Renal cortical epithelial cell (primary cell): ENCODE results near the gene NTF3. TPM values are rescaled to one million over a fixed set of nuclear protein-coding genes. Genes with fewer than 3 reads are reported as not detected.

Experiments used
- DNase-seq: peaks from one replicate; pipeline ENCODE4 v3.0.0-alpha.2; 2011; ENCODE audit warnings: low read depth
- total RNA-seq: library from RNA; depleted of rRNA; stranded (reverse); fragments of >200 nt; gene quantifications from 2 replicates; pipeline ENCODE4 v1.2.3, GENCODE V29; 2014

Gene NTF3
- total RNA-seq, 1 donor from 2014 or later, result 3.6 TPM

DNA sequence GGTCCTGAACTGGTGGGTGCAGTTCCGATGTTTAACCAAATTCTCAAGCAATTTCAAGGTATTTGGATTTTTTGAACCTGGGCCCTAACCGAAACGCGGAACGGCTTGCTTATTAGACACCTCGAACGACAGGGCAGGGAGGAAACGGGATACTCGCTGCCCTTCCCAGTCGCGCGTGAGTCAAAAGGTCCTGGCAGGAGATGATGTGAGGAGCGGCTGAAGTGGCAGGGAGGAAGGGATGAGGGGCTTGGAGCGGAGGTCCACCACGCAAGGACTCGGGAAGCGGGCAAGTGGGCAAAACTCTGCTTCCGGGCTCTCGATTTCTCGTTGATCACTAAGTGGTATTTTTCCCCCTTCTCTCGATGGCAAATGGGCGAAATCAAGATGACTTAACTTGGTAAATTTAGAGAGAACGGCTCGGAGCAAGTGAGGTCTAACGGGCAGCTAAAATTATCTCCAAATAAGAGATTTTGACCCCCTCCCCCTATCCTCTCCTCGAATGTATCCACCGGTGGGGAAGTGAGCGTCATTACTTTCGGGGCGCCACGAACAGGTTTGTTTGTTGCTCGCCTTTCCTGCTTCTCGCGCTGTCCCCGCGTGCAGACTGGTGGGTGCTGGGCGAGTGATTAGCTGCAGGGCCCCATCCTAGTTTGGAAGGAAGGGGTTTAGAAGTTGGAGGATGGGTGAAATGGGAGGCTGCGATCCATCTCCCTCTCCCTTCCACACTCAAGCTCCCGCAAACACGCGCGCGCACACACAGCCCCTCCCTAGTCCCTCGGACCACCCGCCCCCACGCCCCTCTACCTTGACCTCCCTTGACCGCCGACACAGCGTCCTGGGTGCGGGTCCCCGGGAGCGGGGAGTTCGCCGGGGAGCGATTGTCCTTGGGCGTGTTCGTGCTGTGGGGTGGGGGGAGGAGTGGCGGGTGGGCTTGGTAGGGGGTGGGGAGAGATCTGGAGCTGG, 986 bp upstream of the NTF3 start:
- DNase-seq, result no peak

DNA sequence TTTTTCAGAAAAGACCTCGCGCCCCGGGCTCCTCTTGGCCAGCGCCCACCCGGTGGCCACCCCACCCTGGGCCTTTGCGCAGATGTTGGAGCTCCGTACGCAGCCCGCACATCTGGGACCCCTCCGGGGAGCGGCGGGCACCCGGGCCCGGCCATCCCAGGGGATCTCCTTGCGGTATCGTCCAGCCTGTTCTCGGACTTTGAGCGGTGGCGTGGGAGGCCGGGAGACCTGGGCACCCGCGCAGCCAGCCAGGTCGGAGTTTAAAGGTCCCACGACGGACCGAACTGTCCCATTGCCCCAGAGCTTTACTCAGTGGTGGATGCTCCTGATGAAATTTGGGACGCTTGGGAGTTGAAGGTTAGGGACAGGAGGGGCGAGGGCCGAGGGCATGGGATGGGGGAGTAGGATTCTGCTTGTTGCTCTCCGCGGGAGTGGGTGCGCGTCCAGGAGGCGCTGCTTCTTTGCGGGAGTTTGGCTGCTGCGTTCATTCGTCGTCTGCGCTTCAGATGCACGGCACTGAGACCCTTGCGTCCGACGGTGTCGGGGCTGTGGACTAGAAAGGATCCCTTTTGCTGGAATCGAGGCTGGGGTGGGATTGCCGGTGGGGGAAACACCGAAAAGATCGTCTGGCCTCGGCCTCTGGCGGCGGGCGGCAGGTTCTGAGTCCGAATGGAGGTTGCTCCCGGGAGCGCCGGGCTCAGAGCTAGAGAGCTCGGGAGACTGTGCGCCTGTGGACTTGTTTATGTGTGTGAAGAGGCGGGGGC, 1.4 kb downstream of the NTF3 start:
- no peak for DNase-seq

DNA sequence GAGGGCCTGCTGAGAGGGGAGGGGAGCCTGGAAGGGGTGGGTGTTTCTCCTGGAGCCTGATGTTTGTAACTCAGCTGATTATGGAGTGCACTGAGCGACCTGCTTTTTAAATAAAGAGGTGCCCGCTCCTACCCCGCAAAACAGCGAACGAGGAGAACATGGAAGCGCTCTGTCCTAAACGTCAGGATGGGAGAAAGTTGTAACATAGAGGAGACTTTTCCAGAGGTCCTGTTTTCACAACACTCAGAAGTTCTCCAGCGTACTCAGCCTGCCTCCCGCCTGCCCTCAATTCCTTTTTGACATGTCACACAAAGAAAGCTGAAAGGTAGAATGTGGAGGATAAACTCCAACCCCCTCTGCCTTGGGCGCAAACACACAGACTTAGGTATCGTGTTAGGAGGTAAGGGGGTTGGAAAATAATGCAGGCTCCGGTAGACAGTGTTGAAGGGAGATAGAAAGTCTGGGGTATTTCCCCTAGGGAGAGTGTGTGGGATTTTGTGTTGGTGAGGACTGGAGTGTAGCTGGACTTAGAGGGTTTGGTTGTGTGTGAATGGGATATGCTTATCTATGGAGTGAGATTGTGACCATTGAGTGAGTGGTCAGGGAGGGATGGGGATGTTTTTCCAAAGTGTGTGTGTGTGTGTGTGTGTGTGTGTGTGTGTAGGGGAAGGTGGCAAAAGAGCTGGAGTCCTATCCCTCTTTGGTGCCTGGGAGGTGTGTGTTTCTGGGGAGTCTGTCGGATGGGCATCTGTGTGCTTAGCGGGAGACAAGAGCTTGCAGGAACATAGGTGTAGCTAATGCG, 2.1 kb downstream of the NTF3 start:
- no peak for DNase-seq

DNA sequence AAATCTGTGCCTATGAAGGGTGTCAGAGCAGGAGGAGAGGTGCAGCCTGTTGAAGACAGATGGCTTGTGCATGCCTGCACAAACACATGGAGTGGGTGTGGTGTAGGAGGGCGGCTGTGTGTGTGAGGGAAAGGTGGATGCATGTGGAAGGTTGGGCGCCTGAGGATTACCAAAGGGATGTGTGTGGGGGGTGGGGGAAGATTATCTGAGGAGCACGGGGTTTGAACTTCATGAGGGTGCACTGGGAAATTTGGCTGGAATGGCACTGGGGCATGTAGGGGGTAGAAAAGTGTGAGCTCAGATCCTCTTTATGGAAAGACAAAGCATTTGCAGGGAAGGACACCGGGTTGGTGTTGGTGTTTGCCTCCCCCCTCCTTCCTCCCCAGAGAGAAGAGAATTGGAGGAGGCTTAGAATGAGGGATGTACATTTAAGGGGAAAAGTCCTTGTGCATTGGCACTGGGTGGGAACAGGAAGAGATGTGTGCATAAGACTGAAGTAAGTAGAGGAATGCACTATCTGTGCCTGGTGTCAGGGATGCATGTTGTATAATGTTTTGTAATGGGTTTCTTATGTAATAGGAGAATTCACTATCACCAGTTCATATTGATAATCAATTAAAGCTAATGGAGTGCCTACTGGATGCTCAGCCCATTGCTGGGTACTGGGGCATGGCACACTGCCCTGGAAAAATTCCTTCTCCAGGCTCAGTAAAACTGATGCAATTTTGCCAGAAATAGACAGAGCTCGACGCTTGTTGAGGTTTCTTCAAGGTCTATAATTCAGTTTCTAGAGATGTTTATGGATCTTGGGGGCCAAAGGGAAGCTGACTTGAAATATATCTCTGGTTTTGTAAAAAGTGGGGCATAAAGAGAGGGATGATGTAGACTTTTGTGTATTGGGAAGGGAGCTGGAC, 3.0 kb downstream of the NTF3 start:
- DNase-seq, result no peak

DNA sequence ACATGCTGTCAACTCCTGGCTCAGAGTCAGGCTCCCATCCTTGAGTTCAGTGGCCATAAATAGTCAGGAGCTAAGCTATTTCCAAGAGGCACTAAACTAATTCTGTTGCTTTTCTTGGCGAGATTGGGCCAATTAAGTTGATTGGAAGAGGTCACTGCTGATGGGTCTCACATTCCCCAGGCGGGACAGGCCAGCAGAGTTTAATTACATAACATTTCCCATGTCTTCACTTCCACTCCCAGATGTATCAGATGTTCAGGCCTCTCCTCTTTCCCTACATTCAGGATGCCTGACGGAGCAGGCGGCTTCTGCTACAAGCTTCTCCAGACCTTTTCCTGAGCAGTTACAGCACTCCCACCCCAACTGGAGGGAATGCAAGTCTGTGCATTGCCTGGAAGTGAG, 5.3 kb downstream of the NTF3 start:
- no peak for DNase-seq

DNA sequence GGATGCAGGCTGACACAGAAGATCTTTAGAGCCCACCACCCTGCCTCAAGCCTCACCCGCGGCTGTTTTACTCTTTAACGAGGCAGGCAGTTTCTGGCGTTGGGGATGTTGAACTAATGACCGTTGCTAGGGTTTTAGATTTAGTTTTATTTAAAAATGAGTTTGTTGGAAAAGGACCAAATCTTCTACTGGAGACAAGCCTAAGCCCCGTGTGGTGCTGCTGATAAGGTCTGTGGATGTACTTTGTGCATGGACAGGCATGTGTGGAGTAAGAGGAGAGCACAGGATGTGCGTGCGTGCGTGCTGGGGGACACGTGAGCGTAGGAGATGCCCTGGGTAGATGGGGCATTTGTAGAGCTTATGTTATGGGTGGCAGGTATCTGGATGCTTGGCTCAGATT, 5.7 kb downstream of the NTF3 start:
- DNase-seq, result no peak

DNA sequence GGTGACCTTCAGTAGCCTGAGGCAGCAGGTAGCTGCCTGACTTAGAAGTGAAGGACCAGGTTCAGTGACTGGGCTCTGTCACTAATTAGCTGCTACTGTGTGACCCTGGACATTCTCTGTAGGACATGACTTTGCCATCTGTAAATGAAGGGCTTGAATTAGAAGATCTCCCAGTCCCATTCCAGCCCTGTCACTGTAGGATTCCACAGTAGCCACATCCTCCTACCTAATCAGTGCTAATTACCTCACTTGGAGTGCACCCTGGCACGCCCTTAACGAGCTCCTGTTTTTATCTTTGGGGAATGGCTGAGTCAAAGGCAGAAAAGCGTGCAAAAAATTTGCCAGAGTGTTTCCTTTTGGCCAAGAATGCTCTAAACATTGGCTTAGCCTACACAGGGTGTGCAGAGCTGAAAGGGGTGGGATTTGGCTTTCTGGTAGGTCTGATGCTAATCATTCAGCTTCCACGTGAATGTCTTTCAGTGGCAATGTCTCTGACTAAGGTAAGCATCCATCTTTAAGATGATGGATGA, 6.8 kb downstream of the NTF3 start:
- DNase-seq, result peak; percentile 22

DNA sequence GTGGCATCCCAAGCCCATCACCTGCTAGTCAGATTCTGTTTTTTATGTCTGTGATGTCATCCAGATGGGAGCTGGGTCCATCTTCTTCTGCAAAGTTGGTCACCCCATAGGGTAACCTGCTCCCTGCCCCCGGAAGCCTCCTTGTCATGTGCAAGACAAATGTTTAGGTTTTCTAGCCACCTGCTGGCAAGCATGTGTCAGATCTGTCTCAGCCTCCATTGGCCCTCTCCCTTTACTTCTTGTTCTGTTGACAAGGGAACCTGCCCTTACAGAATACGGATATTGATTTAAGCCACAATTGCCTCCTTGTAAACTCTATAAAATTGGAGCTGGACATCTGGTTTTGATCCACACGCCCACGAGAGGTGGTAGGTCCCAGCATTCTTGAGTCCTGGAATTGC, 7.5 kb downstream of the NTF3 start:
- no peak for DNase-seq

DNA sequence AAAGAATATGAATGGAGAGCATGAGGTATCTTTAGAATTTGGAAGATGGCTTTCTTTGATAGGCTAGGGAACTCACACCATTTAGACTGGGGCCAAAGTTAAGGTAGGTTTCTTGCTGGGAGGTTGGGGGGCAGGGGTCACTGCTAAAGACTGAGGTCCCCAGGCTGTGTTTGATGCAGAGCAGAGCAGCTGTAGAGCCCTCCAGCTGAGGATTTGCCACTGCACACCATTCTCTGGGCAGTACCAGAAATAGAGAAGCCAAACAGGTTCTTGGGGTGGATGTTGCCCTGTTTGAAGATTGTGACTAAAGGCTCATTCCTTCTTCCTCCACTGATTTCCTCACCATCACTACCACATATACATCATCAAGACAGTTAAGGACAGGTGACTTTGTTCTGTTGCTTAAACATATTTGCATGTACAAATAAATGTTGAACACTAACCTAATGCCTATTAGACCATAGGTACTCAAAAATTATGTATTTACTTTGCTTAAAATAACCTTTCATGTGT, 7.9 kb downstream of the NTF3 start:
- peak; percentile 8 for DNase-seq

DNA sequence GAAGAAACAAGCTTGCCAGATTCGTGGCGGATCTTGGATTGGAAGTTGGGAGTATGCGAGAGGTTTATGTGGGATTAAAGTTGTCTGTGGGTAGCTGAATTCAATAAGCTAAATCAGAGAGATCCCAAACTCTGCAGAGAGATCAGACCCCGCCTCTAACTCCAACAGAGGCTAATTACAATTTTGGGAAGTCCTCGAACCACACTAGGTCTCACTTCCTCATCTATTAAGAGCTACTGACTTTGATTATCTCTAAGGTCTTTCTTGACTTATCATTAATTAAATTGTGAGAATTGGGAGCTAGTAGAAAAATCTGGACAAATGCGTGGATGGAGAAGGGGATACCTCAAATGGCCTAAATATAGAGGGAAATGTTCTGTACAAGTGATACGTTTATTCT, 9.1 kb downstream of the NTF3 start:
- no peak for DNase-seq

DNA sequence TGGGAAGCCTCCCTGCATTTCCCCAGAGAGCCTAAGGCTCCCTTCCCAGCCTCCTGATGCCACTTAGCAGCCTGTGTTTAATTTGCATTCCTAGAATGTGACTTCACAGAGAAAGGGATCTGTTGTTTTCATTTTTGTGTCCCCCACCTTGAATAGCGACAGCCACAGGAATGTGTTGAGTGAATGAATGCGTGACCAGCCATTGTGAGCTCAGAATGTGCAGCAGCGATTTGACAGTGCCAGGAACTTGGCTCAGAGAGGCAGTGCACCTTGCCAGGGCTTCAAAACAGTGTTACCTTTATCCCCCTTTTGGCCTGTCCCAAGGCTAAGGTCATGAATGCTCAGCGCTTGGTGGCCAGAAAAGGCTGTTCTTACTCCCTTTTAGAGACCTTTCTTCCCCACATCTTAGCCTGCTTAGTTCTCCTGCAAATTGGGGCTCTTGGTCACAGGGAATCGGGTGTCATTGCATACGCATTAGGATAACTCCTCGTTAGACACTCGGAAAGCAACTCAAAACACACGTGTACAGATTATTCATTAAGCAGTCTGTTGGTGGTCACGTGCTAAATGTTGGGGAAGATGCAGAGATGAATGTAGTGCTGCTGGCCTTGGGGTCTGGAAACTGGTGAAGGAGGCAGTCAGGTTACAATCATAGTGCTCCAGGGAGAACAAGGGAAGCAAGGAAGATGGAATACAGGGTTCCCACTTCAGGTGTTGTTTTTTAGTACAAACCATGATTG, 9.8 kb downstream of the NTF3 start:
- DNase-seq, result peak; percentile 95

DNA sequence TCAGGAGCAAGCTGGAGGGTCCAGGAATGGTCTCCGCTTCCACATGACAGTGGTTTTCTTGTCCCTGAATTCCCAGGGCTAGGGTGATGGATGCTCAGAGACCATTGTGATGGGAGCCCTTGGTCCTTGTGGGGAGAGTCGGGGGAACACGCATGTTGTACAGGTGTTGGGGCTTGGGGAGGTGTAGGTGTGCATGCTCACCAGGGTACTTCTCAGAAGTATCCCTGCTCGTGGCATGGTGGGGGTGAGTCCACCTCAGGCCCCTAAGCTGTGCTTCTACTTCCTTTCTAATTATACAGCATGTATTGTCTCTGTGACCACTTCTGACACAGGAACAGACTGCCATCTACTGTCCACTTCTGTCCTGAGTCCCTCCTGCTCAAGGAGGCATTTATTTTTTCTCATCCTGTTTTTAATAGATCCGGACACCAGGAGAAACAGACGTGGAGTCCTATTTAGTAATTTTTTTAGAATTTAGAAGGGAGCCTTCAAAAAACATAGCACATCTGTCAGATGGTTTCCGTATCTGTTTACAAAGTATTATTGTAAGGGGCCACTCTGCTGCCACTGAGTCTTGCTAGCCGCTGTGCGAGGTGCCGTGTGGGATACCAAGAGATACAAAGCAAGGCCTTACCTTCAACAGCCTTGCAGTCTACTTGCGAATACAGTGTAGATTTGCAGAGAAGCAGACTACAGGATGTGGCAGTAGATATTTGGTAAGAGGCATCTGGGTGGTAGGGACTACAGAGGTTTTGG, 10.5 kb downstream of the NTF3 start:
- peak; percentile 73 for DNase-seq

DNA sequence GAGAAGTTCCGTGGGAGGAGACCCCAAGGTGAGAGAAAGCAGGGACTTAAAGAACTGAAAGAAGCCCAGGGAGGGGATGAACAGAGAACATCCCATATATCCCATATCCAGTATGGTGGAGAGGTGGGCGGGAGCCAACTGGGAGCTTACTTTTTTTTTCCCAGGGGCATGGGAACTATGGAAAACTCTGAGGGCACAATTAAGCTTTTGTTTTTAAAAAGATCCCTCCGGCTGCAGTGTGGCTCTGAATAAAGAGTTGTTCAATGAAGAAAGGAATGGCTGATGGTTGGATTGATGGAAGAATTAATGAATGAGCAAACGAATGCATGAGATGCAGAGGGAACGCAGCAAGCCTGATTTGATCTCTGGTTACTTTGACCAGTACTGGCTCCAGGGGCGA, 12.6 kb downstream of the NTF3 start:
- DNase-seq, result no peak

DNA sequence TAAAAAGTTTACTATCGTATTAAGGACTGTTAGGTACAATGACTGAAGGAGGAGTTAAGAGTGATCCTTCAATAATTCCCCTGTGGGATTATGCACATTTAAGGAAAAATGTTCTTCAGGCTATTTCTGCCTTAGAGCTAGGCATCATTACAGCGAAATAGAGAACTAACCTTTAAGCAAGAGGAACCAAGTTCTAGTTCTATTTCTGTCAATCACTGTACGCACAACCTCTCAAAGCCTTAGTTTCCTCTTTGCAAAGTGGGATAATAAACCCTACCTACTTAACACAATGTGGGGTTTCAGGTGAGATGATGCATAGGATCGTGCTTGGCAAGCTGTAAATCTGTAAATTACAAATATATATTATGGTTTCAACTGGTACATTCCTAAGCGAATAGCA, 15.4 kb downstream of the NTF3 start:
- no peak for DNase-seq

DNA sequence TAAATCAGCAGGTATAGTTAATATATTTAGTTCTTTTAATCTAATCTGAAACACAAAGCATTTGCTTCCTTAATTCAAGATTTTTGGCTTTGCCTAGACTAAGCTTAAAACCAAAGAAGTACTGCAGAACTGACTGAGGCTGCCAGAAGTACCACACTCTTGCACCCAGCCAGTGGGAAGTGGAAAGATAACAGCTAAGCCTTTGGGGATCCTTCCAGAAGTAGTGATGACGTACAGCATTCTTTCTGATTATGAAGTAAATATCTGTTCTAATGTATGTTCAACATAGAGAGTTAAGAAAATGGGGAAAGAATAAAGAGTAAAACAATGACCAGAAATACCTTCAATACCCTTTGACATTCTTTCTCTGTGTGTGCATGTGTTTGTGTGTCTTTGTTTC, 19.3 kb downstream of the NTF3 start:
- no peak for DNase-seq

DNA sequence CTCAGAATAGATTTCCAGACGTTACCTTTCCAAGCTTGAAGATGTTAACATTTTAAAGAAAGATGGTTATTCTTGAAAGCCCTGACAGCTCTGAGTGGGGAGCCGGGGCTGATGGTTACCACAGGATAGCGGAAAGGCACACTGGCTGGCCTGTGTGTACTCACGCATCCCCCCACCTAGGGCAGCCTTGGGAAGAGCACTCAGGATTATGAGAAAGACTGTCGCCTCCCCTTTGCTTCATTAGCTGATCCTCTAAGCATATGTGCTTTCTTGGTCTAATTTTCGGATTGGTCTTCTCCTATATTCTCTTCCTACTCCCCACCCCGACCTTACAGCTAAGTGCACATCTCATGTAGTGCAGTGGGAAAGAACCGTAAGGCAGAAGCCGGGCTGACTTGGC, 20.7 kb downstream of the NTF3 start:
- no peak for DNase-seq

DNA sequence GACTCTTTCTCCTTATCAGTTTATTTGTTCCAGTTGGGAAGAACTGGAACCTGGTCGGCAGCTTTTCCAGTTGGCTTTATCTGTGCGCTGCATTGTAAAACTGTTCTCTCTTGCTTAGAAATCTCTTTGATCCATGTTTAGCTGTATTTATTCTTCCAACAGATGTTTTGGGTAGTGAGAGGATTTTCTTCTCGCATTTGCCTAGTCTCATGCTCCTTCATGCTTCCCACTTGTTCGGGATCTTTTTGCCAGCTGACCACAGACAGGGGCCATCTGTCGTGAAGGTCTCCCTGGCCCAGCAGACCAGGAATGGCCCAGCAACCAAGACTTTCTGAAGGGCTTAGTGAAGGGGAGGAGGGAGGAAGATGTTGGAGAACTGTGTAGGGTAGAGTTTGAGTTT, 21.6 kb downstream of the NTF3 start:
- DNase-seq, result no peak

DNA sequence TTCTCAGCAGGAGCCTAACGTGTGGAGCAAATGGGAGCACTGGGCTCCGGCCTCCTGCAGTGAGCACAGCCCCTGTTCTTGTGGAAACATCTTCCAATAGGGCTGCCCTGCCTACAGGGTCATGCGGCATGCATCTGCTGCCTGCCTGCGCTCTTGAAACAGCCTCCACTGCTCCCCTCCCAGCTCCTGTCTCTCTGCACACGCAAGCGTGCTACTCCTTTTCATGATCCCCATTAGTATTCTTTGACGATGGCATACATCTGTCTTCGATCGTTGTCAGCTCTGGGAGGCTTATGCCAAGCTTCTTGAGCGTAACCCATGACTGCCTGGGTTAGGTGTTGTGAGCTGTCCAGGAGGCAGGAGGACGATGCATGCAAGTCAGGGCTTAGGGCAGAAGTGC, 23.1 kb downstream of the NTF3 start:
- DNase-seq, result no peak

DNA sequence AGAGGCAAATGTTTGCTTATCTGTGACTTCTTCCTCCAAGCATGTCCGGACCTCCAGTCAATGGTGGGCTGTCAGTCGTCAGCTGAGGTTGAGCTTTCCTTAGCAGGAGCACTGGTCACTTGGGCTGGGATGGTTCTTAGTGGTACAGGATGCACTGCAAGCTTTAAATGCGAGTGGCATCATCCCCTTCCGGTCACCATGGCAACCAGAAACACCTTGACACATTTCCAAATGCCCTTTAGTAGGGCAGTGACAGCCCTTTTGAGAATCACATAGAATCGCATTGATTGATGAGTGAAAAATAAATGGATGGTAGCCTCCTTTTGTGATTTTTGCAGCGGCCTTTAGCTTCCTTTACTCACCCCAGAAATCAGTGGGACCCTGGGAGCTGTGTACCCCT, 24.1 kb downstream of the NTF3 start:
- DNase-seq, result no peak
